Tibial artery (tissue), 4 donors: ENCODE results near the gene ACOT7.
A peak's percentile ranks its signal among the peaks of the same experiment; 100 is the strongest.

ENCODE experiments used
- DNase-seq, 2 donors: peaks; one replicate each; pipeline ENCODE4 v3.0.0-alpha.2; 2019
- H3K27ac ChIP-seq, 2 donors: fragments of 200-600 bp; sonication (generic) in 1 of 2; 1 replicate in 1 of 2; 2 replicates in 1 of 2; pipeline ENCODE4 v1.5.1; 2018 to 2019; ENCODE audit warnings: mild to moderate bottlenecking in 1 of 2
- H3K27me3 ChIP-seq, 2 donors: fragments of 200-600 bp; sonication (generic) in 1 of 2; one replicate each; pipeline versions ENCODE4 v1.5.1 to v1.6.0; 2016 to 2019
- H3K36me3 ChIP-seq, 3 donors: fragments of 200-600 bp; sonication (generic) in 2 of 3; one replicate each; pipeline ENCODE4 v1.5.1; 2016 to 2019; ENCODE audit warnings: mild to moderate bottlenecking in 2 of 3
- H3K4me1 ChIP-seq, 4 donors: fragments of 200-600 bp; sonication (generic) in 2 of 4; 1 replicate in 3 of 4; 2 replicates in 1 of 4; pipeline ENCODE4 v1.5.1; 2016 to 2019
- H3K4me3 ChIP-seq, 2 donors: fragments of 200-600 bp; sonication (generic) in 1 of 2; 1 replicate in 1 of 2; 2 replicates in 1 of 2; pipeline ENCODE4 v1.5.1; 2018 to 2019; ENCODE audit warnings: mild to moderate bottlenecking in 2 of 2
- H3K9me3 ChIP-seq, 3 donors: fragments of 200-600 bp; sonication (generic) in 1 of 3; one replicate each; pipeline ENCODE4 v1.5.1; 2016 to 2019
- CTCF ChIP-seq, 2 experiments: fragments of 200-600 bp in 1 of 2; fragments of 450-650 bp in 1 of 2; IDR thresholded peaks; one replicate each; pipeline ENCODE4 v1.5.1; 2017 to 2019; ENCODE audit warnings: antibody characterized with exemption in 2 of 2, mild to moderate bottlenecking in 1 of 2, moderate library complexity in 1 of 2
- intact Hi-C: fragments of 100-400 bp; cut with DNase I; formaldehyde crosslinking; loops from one replicate; pipeline ENCODE4 v1.15.0; 2023; ENCODE audit warnings: low total_unique reads

The ACOT7 gene

DNA sequence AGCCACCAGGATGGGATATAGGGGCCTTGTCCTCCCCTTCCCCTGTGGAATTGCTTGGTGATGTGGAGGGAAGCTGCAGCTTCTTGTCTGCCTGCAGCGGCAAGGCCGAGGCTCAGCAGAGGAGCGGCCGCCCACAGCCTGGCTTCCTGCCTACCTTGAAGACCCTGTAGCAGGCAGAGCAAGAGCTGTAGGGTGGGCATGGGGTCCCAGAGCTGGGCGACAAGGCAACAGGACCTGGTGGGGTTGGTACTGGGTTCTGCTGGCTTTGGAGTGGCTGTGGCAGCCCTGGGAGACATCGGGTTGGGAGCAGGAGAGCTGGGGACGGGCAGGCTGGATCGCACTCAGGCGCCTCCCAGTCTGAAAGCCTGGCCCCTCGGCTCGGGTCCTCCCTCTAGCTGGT is 126.9 kb downstream of the ACOT7 start:
- intact Hi-C loops: no loop called here
- H3K4me1 ChIP-seq: peaks cover 0 to 5% (median under 1%) of the 10 kb centered on the region in 4 donors
- H3K4me3 ChIP-seq: no peak overlapping the region
- DNase-seq: no peak
- no peaks in the 10 kb centered on the region for H3K9me3 ChIP-seq
- peaks cover 0 to 32% of the 10 kb centered on the region in 2 donors for H3K27me3 ChIP-seq
- no peaks in the 10 kb centered on the region for H3K36me3 ChIP-seq
- no peak for TF ChIP-seq CTCF (IDR thresholded peaks at IDR 0.05)
- H3K27ac ChIP-seq: no peak overlapping the region

DNA sequence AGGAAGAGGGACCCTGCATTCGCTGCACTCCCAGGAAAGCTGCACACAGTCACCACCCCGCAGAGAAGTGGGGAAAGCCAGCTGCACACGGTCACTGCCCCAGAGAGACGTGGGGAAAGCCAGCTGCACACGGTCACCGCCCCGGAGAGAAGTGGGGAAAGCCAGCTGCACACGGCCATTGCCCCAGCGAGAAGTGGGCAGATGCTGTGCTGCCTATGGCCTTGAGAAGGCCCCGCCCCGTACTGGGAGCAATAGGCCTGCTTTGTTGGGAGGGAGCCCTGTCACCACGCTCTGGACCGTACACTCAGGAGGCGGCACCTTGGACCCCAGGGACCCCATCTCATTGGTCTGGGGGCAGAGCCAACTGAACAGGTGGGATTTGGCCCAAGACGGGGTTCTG is 128.4 kb downstream of the ACOT7 start:
- Histone ChIP-seq H3K27me3 (peaks cover 0 to 44% of the 10 kb centered on the region in 2 donors), H3K27ac (no peak overlapping the region), H3K4me3 (no peak overlapping the region), H3K4me1 (peaks cover 0 to 17% (median 7%) of the 10 kb centered on the region in 4 donors), H3K9me3 (no peaks in the 10 kb centered on the region), H3K36me3 (no peaks in the 10 kb centered on the region)
- intact Hi-C loops: no loop called here
- TF ChIP-seq CTCF (IDR thresholded peaks at IDR 0.05): no peak
- no peak for DNase-seq

DNA sequence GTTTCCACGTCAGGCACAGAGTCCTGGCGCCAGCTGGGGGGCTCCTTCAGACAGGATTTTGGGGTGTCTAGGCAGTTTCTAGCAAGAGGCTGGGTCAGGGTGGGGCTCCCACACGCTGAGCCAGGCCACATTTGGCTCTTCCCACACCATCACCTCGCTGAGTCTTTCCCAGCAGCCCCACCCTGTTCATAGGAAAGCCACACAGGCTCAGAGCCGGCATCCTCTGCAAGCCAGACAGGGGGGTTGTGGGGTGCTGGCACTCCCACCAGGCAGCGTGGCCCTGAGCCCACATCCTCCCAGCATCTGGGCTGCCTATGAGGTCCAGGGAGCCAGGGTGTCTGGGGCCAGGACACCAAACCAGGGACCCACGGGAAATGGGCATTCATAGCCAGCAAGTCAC is 129.9 kb downstream of the ACOT7 start:
- H3K36me3 ChIP-seq: no peaks in the 10 kb centered on the region
- no peak for DNase-seq
- H3K27me3 ChIP-seq: peaks cover 0 to 59% of the 10 kb centered on the region in 2 donors
- TF ChIP-seq CTCF (IDR thresholded peaks at IDR 0.05): no peak
- no peak overlapping the region for H3K27ac ChIP-seq
- no peaks in the 10 kb centered on the region for H3K9me3 ChIP-seq
- H3K4me3 ChIP-seq: no peak overlapping the region
- peaks cover 0 to 28% (median 14%) of the 10 kb centered on the region in 4 donors for H3K4me1 ChIP-seq
- intact Hi-C loops: no loop called here

GRCh38 chr1:6262555-6263420 is 130.8 kb downstream of the ACOT7 start:
- intact Hi-C loops: no loop called here
- Histone ChIP-seq H3K27ac (no peak overlapping the region), H3K4me3 (no peak overlapping the region), H3K9me3 (no peaks in the 10 kb centered on the region), H3K27me3 (peaks cover 0 to 67% of the 10 kb centered on the region in 2 donors), H3K36me3 (no peaks in the 10 kb centered on the region), H3K4me1 (peaks cover 0 to 28% (median 14%) of the 10 kb centered on the region in 4 donors)
- no peak for DNase-seq
- TF ChIP-seq CTCF (IDR thresholded peaks at IDR 0.05): no peak

- H3K27ac ChIP-seq: peak overlapping the region in 1 of 2 donors; percentile 38
- intact Hi-C loops: no loop called here
- no peaks in the 10 kb centered on the region for H3K9me3 ChIP-seq
- DNase-seq: no peak
- peaks cover 0 to 28% (median 14%) of the 10 kb centered on the region in 4 donors for H3K4me1 ChIP-seq
- no peak for TF ChIP-seq CTCF (IDR thresholded peaks at IDR 0.05)
- H3K36me3 ChIP-seq: no peaks in the 10 kb centered on the region
- H3K27me3 ChIP-seq: peaks cover 0 to 76% of the 10 kb centered on the region in 2 donors
- peak overlapping the region in 1 of 2 donors; percentile 45 for H3K4me3 ChIP-seq
Observed at GRCh38 chr1:6261615-6261995, 132.0 kb downstream of the ACOT7 start.
